Omental fat pad (tissue), 4 donors: Measurements from ENCODE around the gene SCFD1. TPM values are rescaled to one million over a fixed set of nuclear protein-coding genes. Genes with fewer than 3 reads are reported as not detected.
"Not testable (repeated sequence)": the region's sequence is repeated elsewhere in the genome, so short reads cannot be mapped to it uniquely, and the experiment has no call there.

Source experiments
- ATAC-seq: fragments of 150-250 bp; one replicate; pipeline ENCODE4 v1.9.1; 2016; ENCODE audit warnings: mild to moderate bottlenecking, moderate library complexity; ENCODE audit not compliant: low FRiP score
- DNase-seq: peaks from one replicate; pipeline ENCODE4 v3.0.0-alpha.2; 2019; ENCODE audit warnings: low spot score
- total RNA-seq, 4 donors: library from RNA; depleted of rRNA; stranded (reverse); fragments of >200 nt; gene quantifications; one replicate each; pipeline ENCODE4 v1.1.0, GENCODE V29; 2016
- TF ChIP-seq, protein P1 (sequence below), 3 donors: fragments of 450-650 bp; IDR thresholded peaks; one replicate each; pipeline ENCODE4 v1.5.1; 2016 to 2017; ENCODE audit warnings: antibody characterized with exemption in 3 of 3, mild to moderate bottlenecking in 3 of 3, moderate library complexity in 2 of 3

The SCFD1 gene
- total RNA-seq, 4 donors from 2014 or later = 50.9 to 102 (median 54.8) TPM

DNA sequence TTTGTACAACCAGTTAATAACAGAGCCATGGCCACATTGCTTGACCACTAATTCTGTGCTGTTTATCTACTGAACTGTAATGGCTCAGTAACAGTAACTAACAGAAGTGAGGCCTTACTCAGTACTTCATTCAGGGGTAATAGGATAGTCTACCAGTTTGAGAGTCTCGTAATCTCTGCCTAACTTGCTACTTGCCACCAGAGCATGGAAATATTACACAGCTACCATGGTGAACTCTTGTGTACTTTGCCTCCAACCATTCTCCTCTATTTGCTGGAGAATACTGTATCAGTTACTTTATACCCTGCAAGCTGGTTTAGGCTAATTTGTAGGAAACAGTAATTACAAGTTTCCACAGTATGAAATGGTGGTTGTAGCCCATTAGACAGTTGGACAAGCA, 10.6 kb downstream of the SCFD1 start:
- no peak for ATAC-seq
- no peak for DNase-seq
- TF ChIP-seq, protein P1, sequence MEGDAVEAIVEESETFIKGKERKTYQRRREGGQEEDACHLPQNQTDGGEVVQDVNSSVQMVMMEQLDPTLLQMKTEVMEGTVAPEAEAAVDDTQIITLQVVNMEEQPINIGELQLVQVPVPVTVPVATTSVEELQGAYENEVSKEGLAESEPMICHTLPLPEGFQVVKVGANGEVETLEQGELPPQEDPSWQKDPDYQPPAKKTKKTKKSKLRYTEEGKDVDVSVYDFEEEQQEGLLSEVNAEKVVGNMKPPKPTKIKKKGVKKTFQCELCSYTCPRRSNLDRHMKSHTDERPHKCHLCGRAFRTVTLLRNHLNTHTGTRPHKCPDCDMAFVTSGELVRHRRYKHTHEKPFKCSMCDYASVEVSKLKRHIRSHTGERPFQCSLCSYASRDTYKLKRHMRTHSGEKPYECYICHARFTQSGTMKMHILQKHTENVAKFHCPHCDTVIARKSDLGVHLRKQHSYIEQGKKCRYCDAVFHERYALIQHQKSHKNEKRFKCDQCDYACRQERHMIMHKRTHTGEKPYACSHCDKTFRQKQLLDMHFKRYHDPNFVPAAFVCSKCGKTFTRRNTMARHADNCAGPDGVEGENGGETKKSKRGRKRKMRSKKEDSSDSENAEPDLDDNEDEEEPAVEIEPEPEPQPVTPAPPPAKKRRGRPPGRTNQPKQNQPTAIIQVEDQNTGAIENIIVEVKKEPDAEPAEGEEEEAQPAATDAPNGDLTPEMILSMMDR (IDR thresholded peaks at IDR 0.05) = no peak

DNA sequence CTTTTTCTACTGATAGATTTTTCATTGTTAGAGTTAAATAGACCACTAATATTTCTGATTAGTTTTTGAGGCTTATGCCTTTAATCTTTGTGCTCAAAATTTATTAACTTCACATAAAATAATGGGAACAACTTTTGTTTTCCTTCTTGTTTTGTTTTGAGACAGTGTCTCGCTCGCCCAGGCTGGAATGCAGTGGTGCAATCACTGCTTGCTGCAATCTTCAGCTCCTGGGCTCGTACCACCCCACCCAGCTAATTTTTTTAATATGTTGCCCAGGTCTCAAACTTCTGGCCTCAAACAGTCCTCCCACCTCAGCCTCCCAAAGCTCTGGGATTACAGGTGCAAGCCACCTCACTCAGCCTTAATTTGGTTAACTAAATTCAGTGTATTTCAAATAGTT, 16.8 kb downstream of the SCFD1 start:
- ATAC-seq (no peak), DNase-seq (no peak)
- TF ChIP-seq, protein P1 (IDR thresholded peaks at IDR 0.05) = no peak

DNA sequence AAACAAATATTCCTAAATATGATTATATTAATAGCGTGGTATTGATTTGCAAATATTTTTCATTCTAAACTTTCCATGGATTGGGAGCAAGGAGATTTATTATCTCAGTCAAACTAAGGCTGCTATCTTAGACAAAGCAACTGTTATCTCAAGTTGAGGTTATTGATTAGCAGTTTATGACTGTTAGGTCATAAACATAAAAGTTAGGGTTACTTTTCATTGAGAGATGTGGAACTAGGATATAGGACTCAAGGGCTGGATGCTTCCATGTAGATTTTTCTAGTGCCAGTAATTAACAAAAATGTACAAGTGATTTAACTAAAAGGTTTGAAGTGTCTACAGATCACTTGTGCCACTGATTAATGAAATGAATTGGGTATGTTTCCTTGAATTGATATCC, 19.1 kb downstream of the SCFD1 start:
- TF ChIP-seq, protein P1 (IDR thresholded peaks at IDR 0.05) = no peak
- no peak for ATAC-seq

DNA sequence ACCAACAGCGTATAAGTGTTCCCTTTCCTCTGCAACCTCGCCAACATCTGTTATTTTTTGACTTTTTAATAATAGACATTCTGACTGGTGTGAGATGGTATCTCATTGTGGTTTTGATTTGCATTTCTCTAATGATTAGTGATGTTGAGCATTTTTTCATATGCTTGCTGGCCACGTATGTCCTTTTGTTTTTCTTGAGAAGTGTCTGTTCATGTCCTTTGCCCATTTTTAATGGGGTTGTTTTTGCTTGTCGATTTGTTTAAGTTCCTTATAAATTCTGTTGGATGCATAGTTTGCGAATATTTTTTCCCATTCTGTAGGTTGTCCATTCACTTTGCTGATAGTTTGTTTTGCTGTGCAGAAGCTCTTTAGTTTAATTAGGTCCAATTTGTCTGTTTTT, 22.3 kb downstream of the SCFD1 start:
- DNase-seq, ATAC-seq: not testable (repeated sequence)

More for the DNA sequence above, 19.1 kb downstream of the SCFD1 start:
- DNase-seq = no peak

DNA sequence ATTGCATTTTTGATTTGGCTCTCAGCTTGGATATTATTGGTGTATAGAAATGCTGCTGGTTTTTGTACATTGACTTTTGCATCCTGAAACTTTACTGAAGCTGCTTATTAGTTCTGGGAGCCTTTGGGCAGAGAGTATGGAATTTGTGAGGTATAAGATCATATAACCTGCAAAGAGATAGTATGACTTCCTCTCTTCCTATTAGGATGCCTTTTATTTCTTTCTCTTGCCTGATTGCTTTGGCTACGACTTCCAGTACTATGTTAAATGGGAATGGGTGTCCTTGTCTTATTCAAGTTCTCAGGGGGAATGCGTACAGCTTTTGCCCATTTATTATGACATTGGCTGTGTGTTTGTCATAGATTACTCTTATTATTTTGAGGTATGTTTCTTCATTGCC, 23.5 kb downstream of the SCFD1 start:
- TF ChIP-seq, protein P1 (IDR thresholded peaks at IDR 0.05) = no peak
- ATAC-seq (no peak), DNase-seq (no peak)

DNA sequence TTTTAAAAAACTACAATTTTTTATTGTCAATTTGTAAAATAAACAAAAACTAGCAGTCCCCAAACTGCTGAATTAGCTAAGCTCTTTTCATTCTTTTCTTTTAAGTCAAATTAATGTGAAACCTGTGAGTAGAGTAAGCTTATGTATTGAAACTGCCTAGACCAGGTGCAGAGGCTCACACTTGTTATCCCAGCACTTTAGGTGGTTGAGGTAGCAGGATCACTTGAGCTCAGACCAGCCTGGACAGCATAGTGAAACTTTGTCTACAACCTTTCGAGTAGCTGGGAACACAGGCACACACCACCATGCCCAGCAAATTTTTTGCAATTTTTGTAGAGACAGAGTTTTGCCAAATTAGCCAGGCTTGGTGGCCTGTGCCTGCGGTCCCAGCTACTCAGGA, 26.4 kb downstream of the SCFD1 start:
- ATAC-seq = no peak
- TF ChIP-seq, protein P1 (IDR thresholded peaks at IDR 0.05) = no peak
- no peak for DNase-seq

DNA sequence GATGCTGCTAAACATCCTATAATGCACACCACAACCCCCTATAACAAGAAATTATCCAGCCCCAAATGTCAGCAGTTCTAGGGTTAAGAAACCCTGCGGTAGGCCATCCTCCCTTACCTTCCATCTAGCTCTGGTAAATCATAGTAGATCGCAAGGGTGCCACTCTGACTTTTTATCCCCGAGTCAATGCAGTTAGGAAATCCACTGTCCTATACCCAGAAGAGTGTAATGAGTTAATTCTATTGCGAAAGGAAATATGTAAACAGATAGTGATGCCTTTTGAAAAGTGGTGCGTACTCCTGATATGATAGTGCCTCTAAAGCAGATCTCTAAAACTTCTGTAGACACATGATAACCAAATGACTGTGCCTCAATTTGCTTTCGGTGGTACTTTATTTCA, 29.8 kb downstream of the SCFD1 start:
- TF ChIP-seq, protein P1 (IDR thresholded peaks at IDR 0.05) = no peak
- DNase-seq (no peak), ATAC-seq (no peak)

DNA sequence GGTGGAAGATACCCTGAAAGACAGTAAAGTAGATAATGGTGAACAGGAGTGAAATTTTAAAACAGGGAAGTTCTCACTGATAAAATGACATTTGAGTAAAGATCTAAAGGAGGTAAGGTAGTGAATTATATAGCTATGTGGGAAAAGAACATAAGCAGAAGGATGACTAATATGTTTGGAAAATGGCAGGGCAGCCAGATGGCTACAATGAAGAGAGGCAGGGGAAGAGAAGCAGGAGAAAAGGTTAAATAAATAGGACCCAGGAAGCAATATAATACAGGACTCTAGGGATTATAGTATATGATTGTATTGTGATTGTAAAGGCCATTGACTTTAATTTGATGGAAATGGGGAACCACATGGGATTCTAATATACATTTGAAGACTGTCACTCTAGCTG, 33.0 kb downstream of the SCFD1 start:
- DNase-seq (no peak), ATAC-seq (no peak)
- TF ChIP-seq, protein P1 (IDR thresholded peaks at IDR 0.05) = no peak
